HG03439 (cell line): ENCODE results near the gene FAM200B.
"Not testable (repeated sequence)": the region's sequence is repeated elsewhere in the genome, so short reads cannot be mapped to it uniquely, and the experiment has no call there.

Experiments
- ATAC-seq: cut with Tn5 transposase; IDR thresholded peaks from one replicate; pipeline ENCODE4 v1.9.1; 2021; ENCODE audit warnings: mild to moderate bottlenecking, moderate library complexity; ENCODE audit not compliant: unreplicated experiment

The FAM200B gene

GRCh38 chr4:15733061-15733460 lies 51.4 kb downstream of the FAM200B start:
- ATAC-seq = not testable (repeated sequence)

GRCh38 chr4:15735536-15735935 lies 53.9 kb downstream of the FAM200B start:
- no peak for ATAC-seq

- no peak for ATAC-seq
Observed at GRCh38 chr4:15736514-15737050, 55.0 kb downstream of the FAM200B start.

GRCh38 chr4:15737255-15737654 lies 55.6 kb downstream of the FAM200B start:
- no peak for ATAC-seq

- no peak for ATAC-seq
Observed at GRCh38 chr4:15738877-15739276, 57.2 kb downstream of the FAM200B start.
